Urinary bladder (tissue), 4 donors: Measurements from ENCODE around the gene IL10RB. TPM values are rescaled to one million over a fixed set of nuclear protein-coding genes. Genes with fewer than 3 reads are reported as not detected.
A peak's percentile ranks its signal among the peaks of the same experiment; 100 is the strongest.
"Not testable (repeated sequence)": the region's sequence is repeated elsewhere in the genome, so short reads cannot be mapped to it uniquely, and the experiment has no call there.

Source experiments
- DNase-seq: peaks from one replicate; pipeline ENCODE4 v3.0.0-alpha.2; 2015; ENCODE audit errors: extremely low spot score
- H3K27ac ChIP-seq: one replicate; pipeline ENCODE4 v1.5.1; 2013; ENCODE audit warnings: low read depth, mild to moderate bottlenecking, moderate library complexity
- H3K36me3 ChIP-seq: one replicate; pipeline ENCODE4 v1.6.1; 2013; ENCODE audit warnings: mild to moderate bottlenecking, moderate library complexity; ENCODE audit not compliant: insufficient read depth
- H3K4me1 ChIP-seq: one replicate; pipeline ENCODE4 v1.6.1; 2013; ENCODE audit warnings: mild to moderate bottlenecking, moderate library complexity; ENCODE audit not compliant: insufficient read depth
- H3K4me3 ChIP-seq: one replicate; pipeline ENCODE4 v1.5.1; 2013; ENCODE audit warnings: low read depth, low read length
- WGBS: extraction: QIAGEN DNeasy Blood & Tissue Kit; methylation state at CpG from one replicate; pipeline ENCODE4 v1.1.7; 2013; 5-methylcytosine and 5-hydroxymethylcytosine counted together
- polyA plus RNA-seq: library from polyadenylated mRNA; stranded (reverse); fragments of 200-250 nt; gene quantifications from one replicate; pipeline ENCODE4 v1.2.3, GENCODE V29; 2013
- total RNA-seq: library from RNA; depleted of rRNA; stranded (reverse); fragments of >200 nt; gene quantifications from one replicate; pipeline ENCODE4 v1.2.3, GENCODE V29; 2014
- donor health status: healthy with polysubstance abuse.
- donor health status: healthy.

IL10RB gene
- total and polyA plus RNA-seq, 2 donors: 30.0 to 31.4 TPM

DNA sequence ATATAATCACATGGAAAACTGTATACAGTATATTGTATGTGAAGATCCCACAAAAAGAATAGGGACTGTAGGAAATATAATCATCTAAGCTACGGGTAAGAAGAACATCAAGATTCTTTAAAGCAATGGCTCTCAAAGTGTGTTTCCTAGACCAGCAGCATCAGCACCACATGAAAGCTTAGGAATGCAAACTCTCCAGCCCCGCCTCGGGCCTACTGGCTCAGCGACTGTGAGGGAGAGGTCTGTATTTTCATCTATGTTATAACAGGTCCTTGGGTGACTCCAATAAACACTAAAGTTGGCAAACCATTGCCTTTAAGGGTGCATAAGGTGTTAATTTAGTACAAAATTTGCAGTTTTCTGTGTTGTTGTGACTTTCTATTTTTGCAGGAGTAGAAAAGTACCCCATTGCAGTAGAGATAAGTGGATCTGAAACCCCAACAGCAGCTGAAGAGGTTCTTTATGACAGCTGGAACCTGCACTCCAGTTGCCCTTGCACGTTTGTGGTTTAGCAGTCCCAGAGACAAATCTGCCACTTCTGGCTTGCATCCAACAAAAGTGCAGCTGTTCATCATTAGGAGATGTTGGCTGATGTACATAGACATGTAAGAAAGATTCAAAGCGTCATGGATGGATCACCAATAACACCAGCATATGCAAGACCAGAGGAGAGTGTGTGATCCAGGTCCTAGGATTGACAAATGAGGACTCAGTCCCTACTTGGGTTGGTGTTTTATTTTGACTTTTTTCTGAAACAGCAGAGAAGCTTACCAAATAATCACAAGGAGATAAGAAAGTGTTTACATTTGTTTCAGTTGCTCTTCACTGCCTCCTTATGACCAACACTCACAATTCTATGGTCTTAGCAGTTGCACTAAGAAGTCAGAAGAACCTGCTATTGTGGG, 42.7 kb downstream of the IL10RB start:
- DNase-seq: no peak
- Histone ChIP-seq H3K4me1 (no peaks in the 10 kb centered on the region), H3K4me3 (no peak overlapping the region), H3K36me3 (no peaks in the 10 kb centered on the region), H3K27ac (no peak overlapping the region)
- 33% methylated on average over 6 of the region's 6 CpGs for WGBS

DNA sequence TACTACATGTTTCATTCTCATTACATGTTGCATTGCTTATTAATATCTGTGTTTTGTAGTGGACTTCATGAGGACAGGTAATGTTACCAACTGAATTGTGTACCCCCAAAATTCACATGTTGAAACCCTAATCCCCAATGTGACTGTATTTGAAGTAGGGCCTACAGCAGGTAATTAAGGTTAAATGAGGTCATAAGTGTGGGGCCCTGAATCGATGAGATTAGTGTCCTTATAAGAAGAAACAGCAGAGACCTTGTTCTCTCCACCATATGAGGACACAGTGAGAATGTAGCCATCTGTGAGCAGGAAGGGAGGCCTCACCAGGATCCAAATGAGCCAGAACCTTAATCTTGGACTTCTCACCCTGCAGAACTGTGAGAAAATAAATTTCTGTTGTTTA, 43.6 kb downstream of the IL10RB start:
- Histone ChIP-seq H3K4me1 (no peaks in the 10 kb centered on the region), H3K27ac (no peak overlapping the region), H3K36me3 (no peaks in the 10 kb centered on the region), H3K4me3 (no peak overlapping the region)
- no peak for DNase-seq
- 90% methylated on average over 1 of the region's 1 CpG for WGBS

DNA sequence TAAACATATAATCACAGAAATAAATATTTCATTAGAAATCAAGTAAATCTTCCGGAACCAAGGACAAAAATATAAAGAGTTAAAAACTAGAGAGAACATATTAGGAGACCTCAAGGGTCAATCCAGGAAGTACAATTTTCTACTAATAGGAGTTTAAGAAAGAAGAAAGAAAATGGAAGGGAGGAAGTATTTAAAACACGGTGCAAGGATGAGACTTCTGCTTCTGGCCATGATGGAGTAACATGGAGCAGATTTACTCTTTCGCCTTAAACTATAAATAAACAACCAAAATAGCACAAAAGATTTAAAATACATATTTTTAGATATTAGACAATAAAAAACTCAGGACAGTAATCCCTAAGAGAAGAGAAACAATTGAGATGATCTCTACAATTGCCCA, 46.0 kb downstream of the IL10RB start:
- Histone ChIP-seq H3K4me1 (no peaks in the 10 kb centered on the region), H3K27ac (no peak overlapping the region), H3K36me3 (no peaks in the 10 kb centered on the region), H3K4me3 (no peak overlapping the region)
- WGBS: 89% methylated on average over 3 of the region's 3 CpGs
- DNase-seq: no peak

DNA sequence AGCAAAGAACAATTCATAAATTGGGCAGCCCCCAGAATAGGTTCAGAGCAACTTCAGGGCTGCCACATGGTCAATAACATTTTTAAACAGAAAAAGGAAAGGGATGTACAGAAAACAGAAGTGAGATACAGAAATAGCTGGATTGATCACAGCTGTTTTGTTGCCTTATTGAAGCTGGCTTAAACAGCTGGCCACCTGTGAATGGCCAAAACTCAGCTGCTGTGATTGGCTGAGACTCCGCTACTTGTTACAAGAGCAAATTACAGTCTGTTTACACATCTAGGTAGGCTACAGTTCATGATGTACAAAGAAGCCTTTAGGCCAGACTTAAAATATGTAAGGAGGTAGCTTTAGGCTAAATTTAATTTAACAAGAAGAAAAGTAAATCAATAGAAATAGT, 47.0 kb downstream of the IL10RB start:
- Histone ChIP-seq H3K27ac (no peak overlapping the region), H3K4me1 (no peaks in the 10 kb centered on the region), H3K4me3 (no peak overlapping the region), H3K36me3 (no peaks in the 10 kb centered on the region)
- DNase-seq: no peak
- WGBS: 90% methylated on average over 1 of the region's 1 CpG

DNA sequence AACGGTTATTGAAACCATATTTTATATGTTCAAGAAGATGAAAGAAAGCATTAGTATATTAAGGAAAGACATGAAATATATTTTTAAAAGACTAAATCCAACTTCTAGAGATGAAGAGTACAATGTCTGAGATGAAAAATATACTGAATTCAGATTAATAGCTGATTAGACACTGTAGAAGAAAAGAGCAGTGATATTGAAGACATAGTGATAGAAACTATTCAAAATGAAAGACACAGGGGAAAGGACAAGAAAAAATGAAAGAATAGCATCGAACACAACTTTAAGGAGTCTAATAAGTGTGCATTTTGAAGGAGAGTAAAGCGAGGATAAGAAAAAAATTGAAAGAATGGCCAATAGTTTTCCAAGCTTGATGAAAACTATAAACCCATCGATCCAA, 47.4 kb downstream of the IL10RB start:
- H3K4me1 ChIP-seq: no peaks in the 10 kb centered on the region
- H3K27ac ChIP-seq: no peak overlapping the region
- DNase-seq: no peak
- H3K4me3 ChIP-seq: no peak overlapping the region
- H3K36me3 ChIP-seq: no peaks in the 10 kb centered on the region
- WGBS: 91% methylated on average over 4 of the region's 4 CpGs

DNA sequence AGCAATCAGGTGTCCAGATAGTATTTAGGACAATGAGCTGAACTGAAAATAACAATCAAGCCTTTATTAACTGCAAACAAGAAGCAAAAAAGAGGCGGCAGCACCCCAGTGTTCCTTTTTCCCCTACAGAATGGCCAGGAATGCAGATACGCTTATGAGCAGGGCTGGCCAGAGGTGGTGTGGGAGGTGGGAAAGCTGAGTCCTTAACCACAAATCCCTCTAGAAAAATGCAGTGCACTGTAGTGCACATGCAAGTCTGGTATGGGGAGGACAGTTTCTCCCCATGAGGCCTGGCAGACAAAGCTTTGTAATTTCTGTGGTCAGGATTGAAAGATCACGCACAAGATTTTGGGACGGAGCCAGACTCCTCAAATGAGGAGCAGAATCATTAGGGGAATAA, 47.9 kb downstream of the IL10RB start:
- Histone ChIP-seq H3K27ac (no peak overlapping the region), H3K4me1 (no peaks in the 10 kb centered on the region), H3K36me3 (no peaks in the 10 kb centered on the region), H3K4me3 (no peak overlapping the region)
- DNase-seq: no peak
- 81% methylated on average over 4 of the region's 4 CpGs for WGBS

DNA sequence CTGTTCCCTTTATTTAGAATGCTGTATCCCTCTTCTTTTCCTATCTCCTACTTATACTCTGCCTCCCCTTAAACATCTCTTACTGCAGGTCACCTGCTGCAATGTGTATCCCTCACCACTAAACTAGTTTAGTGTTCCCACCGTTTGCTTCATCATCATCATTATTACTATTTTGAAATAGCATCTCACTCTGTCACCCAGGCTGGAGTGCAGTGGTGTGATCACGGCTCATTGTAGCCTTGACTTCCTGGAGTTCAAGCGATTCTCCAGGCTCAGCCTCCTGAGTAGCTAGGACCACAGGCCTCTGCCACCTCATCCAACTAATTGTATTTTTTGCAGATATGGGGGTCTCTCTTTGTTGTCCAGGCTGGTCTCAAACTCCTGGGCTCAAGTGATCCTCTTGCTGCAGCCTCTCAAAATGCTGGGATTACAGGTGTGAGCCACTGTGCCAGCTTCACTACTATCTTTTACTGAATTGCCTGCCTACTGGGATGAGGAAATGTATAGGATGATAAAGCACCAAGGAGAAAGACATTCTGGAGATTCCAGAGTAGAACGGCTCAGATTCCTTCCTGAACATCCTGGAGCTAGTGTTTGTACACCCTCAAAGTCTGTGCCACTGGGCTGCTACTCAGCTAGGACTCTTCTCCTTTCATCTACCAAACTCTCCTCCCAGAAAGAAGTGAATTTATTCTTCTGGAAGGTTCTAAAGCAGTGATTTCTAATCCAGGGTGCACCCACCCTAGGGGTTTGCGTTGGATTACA, 50.0 kb downstream of the IL10RB start:
- WGBS: 76% methylated on average over 5 of the region's 5 CpGs
- Histone ChIP-seq H3K4me3 (no peak overlapping the region), H3K27ac (no peak overlapping the region), H3K4me1 (no peaks in the 10 kb centered on the region), H3K36me3 (no peaks in the 10 kb centered on the region)
- no peak for DNase-seq

DNA sequence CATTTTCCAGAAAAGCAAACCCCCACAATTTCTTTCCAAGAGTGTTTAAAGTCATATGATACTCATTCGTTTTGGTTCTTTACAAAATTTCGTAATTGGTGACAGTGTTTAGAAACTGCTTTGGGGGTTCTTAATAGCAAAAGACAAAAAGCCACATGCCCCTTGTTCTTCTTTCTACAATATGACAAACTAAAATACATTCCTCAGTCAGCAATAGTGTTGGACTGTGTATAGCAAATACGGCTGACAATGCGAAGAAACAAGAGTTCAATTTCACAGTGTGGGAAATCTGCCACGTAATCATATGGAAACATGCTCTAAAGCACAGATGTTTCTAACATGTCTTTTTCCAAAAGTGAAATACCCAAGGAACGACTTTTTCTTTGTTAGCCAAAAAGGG, 51.0 kb downstream of the IL10RB start:
- Histone ChIP-seq H3K27ac (no peak overlapping the region), H3K4me1 (no peaks in the 10 kb centered on the region), H3K4me3 (no peak overlapping the region), H3K36me3 (no peaks in the 10 kb centered on the region)
- no peak for DNase-seq
- 40% methylated on average over 6 of the region's 6 CpGs for WGBS

DNA sequence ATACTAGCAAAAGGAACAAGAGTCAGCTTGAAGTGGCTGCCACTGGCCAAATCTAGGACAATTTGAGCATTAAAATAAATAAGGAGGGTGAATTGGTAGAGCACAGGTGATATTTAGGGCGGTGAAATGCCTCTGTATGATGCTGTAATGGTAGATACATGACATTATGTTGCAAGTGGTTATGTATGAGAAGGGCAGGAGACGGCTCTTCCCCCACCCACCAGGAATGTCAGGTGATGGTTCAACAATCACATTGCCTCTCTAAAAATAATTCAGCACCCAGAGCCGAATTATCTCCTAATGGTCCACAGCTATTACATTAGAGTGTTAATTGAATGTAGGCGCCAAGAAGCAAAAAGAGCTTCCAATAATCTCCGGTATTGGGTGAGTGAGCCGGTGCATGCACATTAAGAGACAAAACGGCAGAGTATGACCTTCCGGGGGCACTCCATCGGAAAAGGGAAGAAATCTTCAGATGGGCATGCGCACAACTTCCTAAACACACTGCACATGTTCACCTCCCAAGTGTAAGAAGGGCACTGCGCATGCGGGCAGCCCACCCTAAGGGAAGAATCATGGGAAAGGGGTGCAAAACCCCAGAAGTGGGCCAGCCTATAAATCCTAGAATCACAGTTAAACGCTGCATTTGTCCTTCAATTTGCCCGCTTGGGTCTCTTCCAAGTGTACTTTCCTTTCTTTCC, 51.8 kb downstream of the IL10RB start:
- Histone ChIP-seq H3K36me3 (no peaks in the 10 kb centered on the region), H3K4me1 (no peaks in the 10 kb centered on the region), H3K27ac (no peak overlapping the region), H3K4me3 (no peak overlapping the region)
- DNase-seq: no peak
- 87% methylated on average over 14 of the region's 14 CpGs for WGBS

DNA sequence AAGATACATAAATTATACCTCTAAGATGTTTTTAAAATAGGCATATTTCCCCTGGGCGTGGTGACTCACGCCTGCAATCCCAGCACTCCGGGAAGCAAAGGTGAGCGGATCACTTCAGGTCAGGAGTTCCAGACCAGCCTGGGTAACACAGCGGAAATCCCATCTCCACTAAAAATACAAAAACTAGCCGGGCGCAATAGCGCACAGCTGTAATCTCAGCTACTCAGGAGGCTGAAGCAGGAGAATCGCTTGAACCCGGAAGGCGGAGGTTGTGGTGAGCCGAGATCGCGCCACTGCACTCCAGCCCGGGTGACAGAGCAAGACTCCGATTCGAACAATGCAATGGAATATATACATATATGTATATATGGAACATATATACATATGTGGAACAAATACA, 54.8 kb downstream of the IL10RB start:
- H3K4me3 ChIP-seq, H3K36me3 ChIP-seq, H3K4me1 ChIP-seq, DNase-seq, H3K27ac ChIP-seq: not testable (repeated sequence)
- WGBS: 86% methylated on average over 17 of the region's 17 CpGs

DNA sequence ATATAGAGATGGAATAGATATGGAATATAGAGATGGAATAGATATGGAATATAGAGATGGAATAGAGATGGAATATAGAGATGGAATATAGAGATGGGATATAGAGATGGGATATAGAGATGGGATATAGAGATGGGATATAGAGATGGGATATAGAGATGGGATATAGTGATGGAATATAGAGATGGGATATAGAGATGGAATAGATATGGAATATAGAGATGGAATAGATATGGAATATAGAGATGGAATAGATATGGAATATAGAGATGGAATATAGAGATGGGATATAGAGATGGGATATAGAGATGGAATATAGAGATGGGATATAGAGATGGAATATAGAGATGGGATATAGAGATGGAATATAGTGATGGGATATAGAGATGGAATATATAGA, 57.4 kb downstream of the IL10RB start:
- H3K27ac ChIP-seq, H3K4me1 ChIP-seq, H3K4me3 ChIP-seq, DNase-seq, H3K36me3 ChIP-seq: not testable (repeated sequence)

DNA sequence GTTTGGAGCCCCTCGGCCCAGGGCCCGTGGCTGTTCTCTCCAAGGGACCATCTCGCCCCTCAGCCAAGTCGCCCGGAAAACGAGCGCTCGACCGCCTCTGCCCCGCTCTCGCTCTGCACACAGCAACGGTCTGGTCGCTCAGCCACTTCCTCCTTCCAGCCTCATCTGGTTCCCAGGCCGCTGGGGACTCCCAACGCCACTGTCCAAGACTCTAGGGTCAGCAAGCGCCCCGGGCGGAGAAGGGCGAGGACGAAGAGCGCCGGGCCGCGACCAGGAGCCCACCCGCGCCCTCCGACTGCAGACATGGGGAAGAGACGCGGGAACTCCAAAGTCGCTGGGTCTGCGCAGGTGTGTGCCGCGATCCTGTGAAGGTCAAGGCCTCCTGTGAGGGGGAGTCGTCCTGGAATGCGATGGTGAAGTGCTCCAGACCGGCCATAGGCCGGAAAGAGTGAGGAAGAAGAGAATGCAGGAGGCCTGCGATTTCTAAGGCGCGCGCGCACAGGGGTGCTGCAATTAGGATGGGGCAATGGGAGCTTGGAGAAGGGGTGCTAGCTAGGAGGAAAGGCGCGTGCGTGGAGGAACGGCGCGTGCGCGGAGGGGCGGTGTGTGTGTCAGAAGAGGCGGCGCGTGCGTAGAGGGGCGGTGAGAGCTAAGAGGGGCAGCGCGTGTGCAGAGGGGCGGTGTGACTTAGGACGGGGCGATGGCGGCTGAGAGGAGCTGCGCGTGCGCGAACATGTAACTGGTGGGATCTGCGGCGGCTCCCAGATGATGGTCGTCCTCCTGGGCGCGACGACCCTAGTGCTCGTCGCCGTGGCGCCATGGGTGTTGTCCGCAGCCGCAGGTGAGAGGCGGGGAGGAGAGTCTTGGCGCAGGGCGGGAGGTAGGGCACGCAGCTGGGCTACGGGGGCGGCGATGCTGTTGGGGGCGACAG, 58.4 kb downstream of the IL10RB start, which contains the start of gene IFNAR1:
Gene IFNAR1 (plus strand): TSS at position 680 of the 931 bp plus-strand sequence. CDS start 86 bp downstream, at position 766.
- Histone ChIP-seq H3K4me3 (peak within 1 kb of the TSS; percentile 68), H3K36me3 (no peaks in the 10 kb centered on the region), H3K4me1 (no peaks in the 10 kb centered on the region), H3K27ac (peak within 1 kb of the TSS; percentile 98)
- DNase-seq: peak; percentile 98
- under 1% methylated on average over 86 of the region's 86 CpGs for WGBS
